ENCODE data around the gene IRF2BP2.
A peak's percentile ranks its signal among the peaks of the same experiment; 100 is the strongest.

The IRF2BP2 gene

GRCh38 chr1:234654002-234654733 lies 44.2 kb upstream of the IRF2BP2 start:
- peak; percentile 53; the same call in 1 of the 2 replicates for TF ChIP-seq ZNF580 (tag by site-specific recombination; IDR thresholded peaks at IDR 0.05)
- TF ChIP-seq ZNF624 (tag by site-specific recombination; IDR thresholded peaks at IDR 0.05), result no peak
- TF ChIP-seq ZNF146 (tag by site-specific recombination; IDR thresholded peaks at IDR 0.05), result peak; percentile 76
- no peak for TF ChIP-seq ZNF596 (tag by site-specific recombination; IDR thresholded peaks at IDR 0.05)
- TF ChIP-seq ZNF169 (tag by site-specific recombination; IDR thresholded peaks at IDR 0.05), result no peak
- TF ChIP-seq ZBTB17 (tag by site-specific recombination; IDR thresholded peaks at IDR 0.05), result no peak
- TF ChIP-seq ZBTB49 (tag by site-specific recombination; IDR thresholded peaks at IDR 0.05; ENCODE audit: low read depth), result no peak
- no peak for TF ChIP-seq ZNF560 (tag by site-specific recombination; IDR thresholded peaks at IDR 0.05; ENCODE audit: borderline replicate concordance)
- no peaks in the 10 kb centered on the region for H3K4me1 ChIP-seq (ENCODE audit: control insufficient read depth, insufficient read depth, low read length)
- ChIA-PET POLR2A (no interaction called here), CTCF (no interaction called here)
- no peaks in the 10 kb centered on the region for H3K36me3 ChIP-seq (ENCODE audit: control insufficient read depth in 2 of 2, insufficient read depth in 1 of 2, low read length in 2 of 2)
- no peaks in the 10 kb centered on the region for H3K9me3 ChIP-seq (ENCODE audit: control insufficient read depth, insufficient read depth, low read depth, low read length)
- no peak overlapping the region for H3K27ac ChIP-seq (ENCODE audit: extremely low read depth, low read depth, low read length)
- H3K4me3 ChIP-seq (ENCODE audit: low read depth, low read length), result no peak overlapping the region

- ChIA-PET POLR2A (no interaction called here), CTCF (interaction anchor here (0.5 to 0.9 kb wide), 2 partner anchors 9 to 447 kb away, joined by 3 to 6 read pairs; no protein-coding TSS in a partner anchor)
- Histone ChIP-seq H3K9me3 (ENCODE audit: control insufficient read depth, insufficient read depth, low read depth, low read length) (no peaks in the 10 kb centered on the region), H3K4me3 (ENCODE audit: low read depth, low read length) (no peak overlapping the region), H3K4me1 (ENCODE audit: control insufficient read depth, insufficient read depth, low read length) (no peaks in the 10 kb centered on the region), H3K27ac (ENCODE audit: extremely low read depth, low read depth, low read length) (no peak overlapping the region), H3K36me3 (ENCODE audit: control insufficient read depth in 2 of 2, insufficient read depth in 1 of 2, low read length in 2 of 2) (no peaks in the 10 kb centered on the region)
- peak; percentile 51; the same call in 1 of the 2 replicates for TF ChIP-seq EGR2 (tag by site-specific recombination; IDR thresholded peaks at IDR 0.05; ENCODE audit: low read depth)
- TF ChIP-seq ZNF398 (tag by site-specific recombination; IDR thresholded peaks at IDR 0.05), result no peak
- TF ChIP-seq ZFHX2 (tag by site-specific recombination; conservative IDR thresholded peaks at IDR 0.05), result peak; percentile 41; the same call in 1 of the 2 replicates
- TF ChIP-seq ZNF366 (tag by site-specific recombination; conservative IDR thresholded peaks at IDR 0.05), result 0 out of 2 replicates have a peak, but pooled peaks have one; percentile 34
These were observed 39.6 kb upstream of the IRF2BP2 start for GRCh38 chr1:234649432-234650081.

- ChIA-PET CTCF (interaction anchor here (1.3 kb wide), 1 partner anchor 14 kb away, joined by 3 read pairs; no protein-coding TSS in a partner anchor), POLR2A (no interaction called here)
- no peak overlapping the region for H3K4me3 ChIP-seq (ENCODE audit: low read depth, low read length)
- H3K9me3 ChIP-seq (ENCODE audit: control insufficient read depth, insufficient read depth, low read depth, low read length), result no peaks in the 10 kb centered on the region
- TF ChIP-seq ZNF366 (tag by site-specific recombination; conservative IDR thresholded peaks at IDR 0.05) (no peak), ZNF530 (tag by site-specific recombination; IDR thresholded peaks at IDR 0.05; ENCODE audit: low read depth) (no peak), GLI2 (tag by site-specific recombination; IDR thresholded peaks at IDR 0.05; ENCODE audit: borderline replicate concordance, low read depth) (no peak), ZNF654 (tag by site-specific recombination; IDR thresholded peaks at IDR 0.05; ENCODE audit: low read depth) (no peak), ZNF558 (tag by site-specific recombination; IDR thresholded peaks at IDR 0.05) (no peak), REST (tag by site-specific recombination; IDR thresholded peaks at IDR 0.05) (no peak), ZNF155 (tag by site-specific recombination; IDR thresholded peaks at IDR 0.05) (no peak), KLF9 (tag by site-specific recombination; IDR thresholded peaks at IDR 0.05; ENCODE audit: low read depth) (no peak)
- no peaks in the 10 kb centered on the region for H3K36me3 ChIP-seq (ENCODE audit: control insufficient read depth in 2 of 2, insufficient read depth in 1 of 2, low read length in 2 of 2)
- no peak overlapping the region for H3K27ac ChIP-seq (ENCODE audit: extremely low read depth, low read depth, low read length)
- H3K4me1 ChIP-seq (ENCODE audit: control insufficient read depth, insufficient read depth, low read length), result no peaks in the 10 kb centered on the region
These were observed 37.8 kb upstream of the IRF2BP2 start for GRCh38 chr1:234647758-234648157.

All from HEK293 (cell line).